A673 (cell line): ENCODE data around the gene ETV3L.

ENCODE experiments used
- EZH2 ChIP-seq: fragments of 200-600 bp; sonication (generic); IDR thresholded peaks from 2 replicates; pipeline ENCODE4 v1.6.1; 2017; ENCODE audit warnings: borderline replicate concordance, low read depth, mild to moderate bottlenecking, mixed read lengths, antibody characterized with exemption, low read length; ENCODE audit not compliant: poor library complexity, severe bottlenecking
- TF ChIP-seq, protein P1 (sequence below): fragments of 300-800, 200-600 bp; sonication (generic); conservative IDR thresholded peaks from 2 replicates; pipeline ENCODE4 v1.5.1; 2017; ENCODE audit warnings: low read depth, mild to moderate bottlenecking, antibody characterized with exemption, low read length, moderate library complexity, mixed read lengths

DNA sequence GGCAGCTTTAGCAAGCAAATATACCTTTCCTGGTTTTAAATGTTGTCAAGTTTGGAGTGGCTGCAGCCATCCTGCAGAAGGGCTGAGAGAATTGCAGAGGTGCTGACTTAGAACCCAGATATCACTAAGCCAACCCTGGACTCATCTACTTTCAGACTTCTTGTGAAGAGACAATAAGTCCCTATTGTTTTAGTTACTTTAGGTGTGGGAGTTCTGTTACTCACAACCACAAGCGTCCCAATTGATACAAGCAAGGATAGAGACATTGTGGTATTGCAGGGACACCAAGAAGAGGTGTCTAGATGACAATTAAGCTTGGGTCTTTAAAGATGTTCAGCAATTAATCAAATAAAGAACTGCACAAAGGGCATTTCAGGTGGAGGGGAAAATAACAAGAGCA, 47.4 kb upstream of the ETV3L start:
- TF ChIP-seq, protein P1, sequence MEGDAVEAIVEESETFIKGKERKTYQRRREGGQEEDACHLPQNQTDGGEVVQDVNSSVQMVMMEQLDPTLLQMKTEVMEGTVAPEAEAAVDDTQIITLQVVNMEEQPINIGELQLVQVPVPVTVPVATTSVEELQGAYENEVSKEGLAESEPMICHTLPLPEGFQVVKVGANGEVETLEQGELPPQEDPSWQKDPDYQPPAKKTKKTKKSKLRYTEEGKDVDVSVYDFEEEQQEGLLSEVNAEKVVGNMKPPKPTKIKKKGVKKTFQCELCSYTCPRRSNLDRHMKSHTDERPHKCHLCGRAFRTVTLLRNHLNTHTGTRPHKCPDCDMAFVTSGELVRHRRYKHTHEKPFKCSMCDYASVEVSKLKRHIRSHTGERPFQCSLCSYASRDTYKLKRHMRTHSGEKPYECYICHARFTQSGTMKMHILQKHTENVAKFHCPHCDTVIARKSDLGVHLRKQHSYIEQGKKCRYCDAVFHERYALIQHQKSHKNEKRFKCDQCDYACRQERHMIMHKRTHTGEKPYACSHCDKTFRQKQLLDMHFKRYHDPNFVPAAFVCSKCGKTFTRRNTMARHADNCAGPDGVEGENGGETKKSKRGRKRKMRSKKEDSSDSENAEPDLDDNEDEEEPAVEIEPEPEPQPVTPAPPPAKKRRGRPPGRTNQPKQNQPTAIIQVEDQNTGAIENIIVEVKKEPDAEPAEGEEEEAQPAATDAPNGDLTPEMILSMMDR: no peak
- TF ChIP-seq EZH2: no peak
